HUES64 (cell line): Measurements from ENCODE around the gene SNX8.
"Not testable (repeated sequence)": the region's sequence is repeated elsewhere in the genome, so short reads cannot be mapped to it uniquely, and the experiment has no call there.

Experiments used
- H3K27ac ChIP-seq: 2 replicates; pipeline ENCODE4 v1.7.0; 2013; ENCODE audit warnings: low read depth, low read length, inconsistent platforms
- H3K27me3 ChIP-seq: 2 replicates; pipeline ENCODE4 v1.6.1; 2013; ENCODE audit warnings: mild to moderate bottlenecking, low read length; ENCODE audit not compliant: insufficient read depth
- H3K36me3 ChIP-seq: 2 replicates; pipeline ENCODE4 v1.6.1; 2013; ENCODE audit warnings: mild to moderate bottlenecking, low read length; ENCODE audit not compliant: insufficient read depth
- H3K4me1 ChIP-seq: 2 replicates; pipeline ENCODE4 v1.6.1; 2013; ENCODE audit warnings: mild to moderate bottlenecking, low read length, moderate library complexity; ENCODE audit not compliant: insufficient read depth
- H3K4me3 ChIP-seq: 2 replicates; pipeline ENCODE4 v1.5.1; 2013; ENCODE audit warnings: mild to moderate bottlenecking, low read length, moderate library complexity
- H3K9ac ChIP-seq: 2 replicates; pipeline ENCODE4 v1.6.1; 2013; ENCODE audit warnings: mild to moderate bottlenecking, low read depth, low read length
- H3K9me3 ChIP-seq: 2 replicates; pipeline ENCODE4 v1.6.1; 2013; ENCODE audit warnings: low read depth, low read length; ENCODE audit not compliant: insufficient read depth
- WGBS: fragments of 150-250, 120-280 bp; methylation state at CpG from one replicate; pipeline ENCODE4 v1.1.7; 2013; ENCODE audit warnings: missing lambda C conversion rate; 5-methylcytosine and 5-hydroxymethylcytosine counted together

Gene SNX8

DNA sequence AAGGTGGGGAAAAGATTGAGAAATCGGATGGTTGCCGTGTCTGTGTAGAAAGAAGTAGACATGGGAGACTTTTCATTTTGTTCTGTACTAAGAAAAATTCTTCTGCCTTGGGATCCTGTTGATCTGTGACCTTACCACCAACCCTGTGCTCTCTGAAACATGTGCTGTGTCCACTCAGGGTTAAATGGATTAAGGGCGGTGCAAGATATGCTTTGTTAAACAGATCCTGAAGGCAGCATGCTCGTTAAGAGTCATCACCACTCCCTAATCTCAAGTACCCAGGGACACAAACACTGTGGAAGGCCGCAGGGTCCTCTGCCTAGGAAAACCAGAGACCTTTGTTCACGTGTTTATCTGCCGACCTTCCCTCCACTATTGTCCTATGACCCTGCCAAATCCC lies 10.7 kb downstream of the SNX8 start:
- H3K27me3 ChIP-seq, H3K36me3 ChIP-seq, H3K4me3 ChIP-seq, H3K9me3 ChIP-seq, H3K27ac ChIP-seq, H3K9ac ChIP-seq: not testable (repeated sequence)
- 93% methylated on average over 5 of the region's 7 CpGs for WGBS
- peaks cover 18% of the 10 kb centered on the region; the same call in 1 of the 2 replicates for H3K4me1 ChIP-seq

DNA sequence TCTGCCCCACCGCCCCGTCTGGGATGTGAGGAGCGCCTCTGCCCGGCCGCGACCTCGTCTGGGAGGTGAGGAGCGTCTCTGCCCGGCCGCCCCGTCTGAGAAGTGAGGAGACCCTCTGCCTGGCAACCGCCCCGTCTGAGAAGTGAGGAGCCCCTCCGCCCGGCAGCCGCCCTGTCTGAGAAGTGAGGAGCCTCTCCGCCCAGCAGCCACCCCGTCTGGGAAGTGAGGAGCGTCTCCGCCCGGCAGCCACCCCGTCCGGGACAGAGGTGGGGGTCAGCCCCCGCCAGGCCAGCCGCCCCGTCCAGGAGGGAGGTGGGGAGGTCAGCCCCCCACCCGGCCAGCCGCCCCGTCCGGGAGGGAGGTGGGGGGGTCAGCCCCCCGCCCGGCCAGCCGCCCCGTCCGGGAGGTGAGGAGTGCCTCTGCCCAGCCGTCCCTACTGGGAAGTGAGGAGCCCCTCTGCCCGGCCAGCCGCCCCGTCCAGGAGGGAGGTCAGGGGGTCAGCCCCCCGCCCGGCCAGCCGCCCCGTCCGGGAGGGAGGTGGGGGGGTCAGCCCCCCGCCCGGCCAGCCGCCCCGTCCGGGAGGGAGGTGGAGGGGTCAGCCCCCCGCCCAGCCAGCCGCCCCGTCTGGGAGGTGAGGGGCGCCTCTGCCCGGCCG lies 11.4 kb downstream of the SNX8 start:
- not testable (repeated sequence) for H3K9ac ChIP-seq, H3K27ac ChIP-seq, H3K9me3 ChIP-seq, H3K36me3 ChIP-seq, H3K27me3 ChIP-seq, H3K4me3 ChIP-seq
- peaks cover 18% of the 10 kb centered on the region; the same call in 1 of the 2 replicates for H3K4me1 ChIP-seq
- 96% methylated on average over 36 of the region's 55 CpGs for WGBS

DNA sequence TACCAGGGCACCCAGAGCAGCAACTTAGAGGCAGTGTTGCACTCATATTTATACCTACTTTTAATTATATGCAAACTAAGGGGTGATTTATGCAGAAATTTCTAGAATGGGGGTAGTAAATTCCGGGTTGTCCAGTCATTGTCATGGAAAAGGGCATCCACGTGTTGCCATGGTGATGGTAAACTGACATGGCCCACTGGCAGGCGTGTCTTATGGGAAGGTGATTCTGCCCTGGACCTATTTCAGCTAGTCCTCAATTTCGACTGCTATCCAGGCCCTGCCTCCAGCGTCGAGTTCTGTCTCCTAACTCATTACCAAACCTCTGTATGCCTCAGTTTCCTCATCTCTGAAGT lies 12.8 kb downstream of the SNX8 start:
- Histone ChIP-seq H3K4me1 (peaks cover 18% of the 10 kb centered on the region; the same call in 1 of the 2 replicates), H3K4me3 (no peak overlapping the region), H3K9ac (peak overlapping the region; percentile 51), H3K36me3 (no peaks in the 10 kb centered on the region), H3K9me3 (no peaks in the 10 kb centered on the region), H3K27me3 (no peaks in the 10 kb centered on the region), H3K27ac (peak overlapping the region; percentile 93)
- 65% methylated on average over 6 of the region's 6 CpGs for WGBS

DNA sequence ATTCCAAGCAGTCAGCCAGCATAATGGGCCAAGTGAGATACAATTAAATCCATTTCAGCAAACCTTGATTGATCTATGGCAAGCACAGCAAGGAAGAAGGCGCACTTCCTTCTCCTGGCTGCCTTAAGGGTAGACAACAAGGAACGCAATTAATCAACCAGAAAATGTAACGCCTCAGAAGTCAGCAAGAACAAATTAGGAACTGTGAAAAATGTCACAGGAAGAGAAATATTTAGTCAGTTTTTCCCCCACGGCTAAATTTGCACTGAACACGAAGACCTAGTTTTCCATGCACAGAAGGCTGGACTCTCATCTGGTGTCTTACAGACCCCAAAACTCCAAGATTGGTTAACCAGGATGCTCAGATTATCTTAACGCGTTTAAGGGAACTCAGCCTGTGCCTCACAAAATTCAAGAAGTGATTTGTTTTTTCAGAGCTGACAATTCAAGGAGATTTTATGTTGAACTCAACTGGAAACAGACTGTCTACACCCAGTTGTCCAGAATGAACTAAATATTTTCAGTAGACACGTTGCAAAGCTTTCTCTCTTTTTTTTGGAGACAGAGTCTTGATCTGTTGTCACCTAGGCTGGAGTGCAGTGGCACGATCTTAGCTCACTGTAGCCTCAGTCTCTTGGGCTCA lies 14.2 kb downstream of the SNX8 start:
- WGBS = 95% methylated on average over 9 of the region's 9 CpGs
- no peak overlapping the region for H3K9ac ChIP-seq
- no peaks in the 10 kb centered on the region for H3K9me3 ChIP-seq
- no peak overlapping the region for H3K4me3 ChIP-seq
- peak overlapping the region; percentile 93; the same call in 1 of the 2 replicates for H3K27ac ChIP-seq
- peaks cover 22% of the 10 kb centered on the region; the same call in 1 of the 2 replicates for H3K4me1 ChIP-seq
- no peaks in the 10 kb centered on the region for H3K36me3 ChIP-seq
- H3K27me3 ChIP-seq = no peaks in the 10 kb centered on the region

DNA sequence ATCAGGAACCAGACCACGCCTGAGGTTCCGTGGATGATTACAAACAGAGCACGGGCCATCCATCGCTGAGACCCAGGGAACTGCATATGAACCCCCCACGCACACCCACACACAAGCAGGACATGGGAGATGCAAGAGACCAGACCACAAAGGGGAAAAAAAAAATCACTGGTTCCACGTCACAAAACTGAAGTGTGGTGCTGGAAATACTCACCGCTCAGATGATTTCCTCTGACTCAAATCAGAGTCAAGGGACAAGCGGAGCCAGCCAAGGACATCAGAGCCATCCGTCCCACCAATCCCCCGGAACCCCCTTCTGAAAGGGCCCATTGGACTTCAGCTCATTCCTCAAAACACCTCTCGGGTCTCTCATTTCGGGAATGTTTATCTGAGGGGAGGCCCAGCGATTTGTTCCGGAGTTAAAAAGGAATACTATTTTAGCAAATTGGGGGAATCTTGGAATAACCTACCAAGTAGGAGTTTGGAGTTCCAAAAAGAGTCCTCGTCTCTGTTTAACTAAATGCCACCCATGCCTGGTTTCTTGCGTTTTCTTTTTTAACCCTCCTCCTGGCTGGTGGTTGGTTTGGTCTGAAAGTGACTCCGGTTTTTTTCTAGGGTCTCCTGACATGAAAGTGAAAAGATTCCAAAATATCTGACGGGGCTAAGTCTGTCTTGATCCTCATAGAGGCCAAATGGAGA lies 15.0 kb downstream of the SNX8 start:
- peak overlapping the region; percentile 11; the same call in 1 of the 2 replicates for H3K27ac ChIP-seq
- 93% methylated on average over 18 of the region's 18 CpGs for WGBS

DNA sequence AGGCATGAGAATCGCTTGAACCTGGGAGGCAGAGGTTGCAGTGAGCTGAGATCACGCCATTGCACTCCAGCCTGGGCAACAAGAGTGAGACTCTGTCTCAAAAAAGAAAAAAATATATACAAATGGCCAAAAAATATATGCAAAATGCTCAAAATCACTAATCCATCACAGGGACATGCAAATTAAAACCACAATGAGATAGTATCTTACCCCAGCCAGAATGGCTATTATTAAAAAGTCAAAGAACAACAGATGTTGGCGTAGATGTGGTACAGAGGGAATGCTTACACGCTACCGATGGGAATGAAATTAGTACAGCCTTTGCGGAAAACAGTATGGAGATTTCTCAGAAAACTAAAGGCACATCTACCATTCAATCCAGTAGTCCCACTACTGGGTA lies 17.4 kb downstream of the SNX8 start:
- Histone ChIP-seq H3K36me3 (no peaks in the 10 kb centered on the region), H3K4me1 (peaks cover 22% of the 10 kb centered on the region; the same call in 1 of the 2 replicates), H3K4me3 (no peak overlapping the region), H3K27ac (no peak overlapping the region), H3K9me3 (no peaks in the 10 kb centered on the region), H3K27me3 (no peaks in the 10 kb centered on the region), H3K9ac (no peak overlapping the region)
- 98% methylated on average over 6 of the region's 6 CpGs for WGBS

More for the DNA sequence above, 15.0 kb downstream of the SNX8 start:
- H3K9me3 ChIP-seq = no peaks in the 10 kb centered on the region
- H3K4me3 ChIP-seq = no peak overlapping the region
- no peak overlapping the region for H3K9ac ChIP-seq
- peaks cover 22% of the 10 kb centered on the region; the same call in 1 of the 2 replicates for H3K4me1 ChIP-seq
- no peaks in the 10 kb centered on the region for H3K27me3 ChIP-seq
- no peaks in the 10 kb centered on the region for H3K36me3 ChIP-seq

DNA sequence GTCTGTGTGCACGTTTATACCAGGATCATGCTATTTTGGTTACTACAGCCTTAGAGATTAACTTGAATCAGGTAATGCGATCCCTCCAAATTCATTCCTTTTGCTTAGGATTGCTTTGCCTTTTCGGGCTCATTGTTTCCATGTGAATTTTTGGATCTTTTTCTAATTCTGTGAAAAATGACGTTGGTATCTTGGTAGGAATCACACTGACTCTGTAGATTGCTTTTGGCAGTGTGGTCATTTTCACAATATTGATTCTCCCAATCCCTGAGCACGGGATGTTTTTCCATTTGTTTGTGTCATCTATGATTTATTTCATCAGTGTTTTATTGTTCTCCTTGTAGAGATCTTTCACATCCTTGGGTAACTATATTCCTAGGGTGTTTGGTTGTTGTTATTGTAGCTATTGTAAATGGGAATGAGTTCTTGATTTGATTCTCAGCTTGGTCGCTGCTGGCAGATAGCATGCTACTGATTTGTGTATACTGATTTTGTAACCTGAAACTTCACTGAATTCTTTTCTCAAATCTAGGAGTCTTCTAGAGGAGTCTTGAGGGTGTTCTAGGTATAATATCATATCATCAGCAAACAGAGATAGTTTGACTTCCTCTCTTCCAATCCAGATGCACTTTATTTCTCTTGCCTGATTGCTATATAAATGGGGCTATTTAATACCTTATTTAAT lies 18.2 kb downstream of the SNX8 start:
- H3K27ac ChIP-seq = no peak overlapping the region
- WGBS = 90% methylated on average over 5 of the region's 6 CpGs
- no peaks in the 10 kb centered on the region for H3K27me3 ChIP-seq
- H3K4me3 ChIP-seq = no peak overlapping the region
- H3K36me3 ChIP-seq = no peaks in the 10 kb centered on the region
- H3K9me3 ChIP-seq = no peaks in the 10 kb centered on the region
- H3K4me1 ChIP-seq = peaks cover 18% of the 10 kb centered on the region; the same call in 1 of the 2 replicates
- H3K9ac ChIP-seq = no peak overlapping the region

DNA sequence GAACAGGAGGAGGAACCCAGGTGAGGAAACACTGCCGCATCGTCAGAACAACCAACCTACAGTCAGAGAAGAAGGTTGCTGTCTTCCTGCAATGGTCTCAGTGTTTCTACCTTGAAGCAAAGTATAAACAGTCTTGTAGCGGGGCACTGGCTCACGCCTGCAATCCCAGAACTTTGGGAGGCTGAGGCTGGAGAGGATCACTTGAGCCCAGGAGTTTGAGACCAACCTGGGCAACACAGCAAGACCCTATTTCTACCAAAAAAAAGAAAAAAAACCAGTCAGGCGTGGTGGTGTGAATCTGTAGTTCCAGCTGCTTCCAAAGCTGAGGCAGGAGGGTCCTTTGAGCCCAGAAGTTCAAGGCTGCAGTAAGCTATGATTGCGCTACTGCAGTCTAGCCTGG lies 23.4 kb downstream of the SNX8 start:
- Histone ChIP-seq H3K9ac (no peak overlapping the region), H3K36me3 (no peaks in the 10 kb centered on the region), H3K4me3 (no peak overlapping the region), H3K4me1 (no peaks in the 10 kb centered on the region), H3K27ac (no peak overlapping the region), H3K9me3 (no peaks in the 10 kb centered on the region), H3K27me3 (no peaks in the 10 kb centered on the region)
- WGBS = 93% methylated on average over 6 of the region's 6 CpGs

DNA sequence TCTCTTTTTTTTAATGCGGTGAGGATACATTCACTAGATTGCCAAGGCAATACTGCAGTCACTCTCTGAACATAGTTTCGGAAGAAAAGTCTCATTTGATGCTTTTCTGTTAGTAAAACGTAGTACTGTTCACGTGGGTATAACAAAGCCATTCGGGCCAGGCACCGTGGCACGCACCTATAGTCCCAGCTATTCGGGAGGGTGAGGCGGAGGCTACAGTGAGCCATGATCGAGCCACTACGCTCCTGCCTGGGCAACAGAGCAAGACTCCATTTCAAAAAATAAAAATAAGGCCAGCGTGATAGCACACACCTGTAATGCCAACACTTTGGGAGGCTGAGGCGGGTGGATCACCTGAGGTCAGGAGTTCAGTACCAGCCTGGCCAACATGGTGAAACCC lies 24.6 kb downstream of the SNX8 start:
- no peaks in the 10 kb centered on the region for H3K4me1 ChIP-seq
- no peak overlapping the region for H3K27ac ChIP-seq
- H3K4me3 ChIP-seq = no peak overlapping the region
- no peak overlapping the region for H3K9ac ChIP-seq
- no peaks in the 10 kb centered on the region for H3K27me3 ChIP-seq
- H3K36me3 ChIP-seq = no peaks in the 10 kb centered on the region
- H3K9me3 ChIP-seq = no peaks in the 10 kb centered on the region
- 93% methylated on average over 13 of the region's 13 CpGs for WGBS

DNA sequence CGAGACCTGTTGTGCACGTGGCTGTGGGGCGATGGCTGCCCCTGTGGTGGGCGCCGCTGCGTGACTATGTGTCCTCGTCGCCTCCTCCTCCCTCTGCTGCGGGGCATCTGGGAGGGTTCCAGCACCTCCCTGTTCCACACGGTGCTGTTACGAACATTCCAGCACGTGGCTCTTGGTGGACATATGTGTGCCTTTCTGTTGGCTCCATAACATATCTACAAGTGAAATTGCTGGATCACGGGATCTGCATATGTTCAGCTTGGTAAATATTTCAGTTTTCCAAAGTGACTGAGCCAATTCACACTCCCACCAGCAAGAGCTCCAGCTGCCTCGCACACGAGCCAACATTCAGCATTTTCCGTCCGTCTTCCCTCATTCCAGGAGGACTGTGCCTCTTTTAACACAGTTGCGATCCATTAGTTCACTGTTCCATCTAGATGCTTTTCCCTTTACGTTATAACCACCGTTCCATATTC lies 25.1 kb downstream of the SNX8 start:
- 93% methylated on average over 20 of the region's 20 CpGs for WGBS
- no peaks in the 10 kb centered on the region for H3K36me3 ChIP-seq
- no peaks in the 10 kb centered on the region for H3K4me1 ChIP-seq
- H3K4me3 ChIP-seq = no peak overlapping the region
- H3K27me3 ChIP-seq = no peaks in the 10 kb centered on the region
- H3K27ac ChIP-seq = no peak overlapping the region
- H3K9ac ChIP-seq = no peak overlapping the region
- H3K9me3 ChIP-seq = no peaks in the 10 kb centered on the region

DNA sequence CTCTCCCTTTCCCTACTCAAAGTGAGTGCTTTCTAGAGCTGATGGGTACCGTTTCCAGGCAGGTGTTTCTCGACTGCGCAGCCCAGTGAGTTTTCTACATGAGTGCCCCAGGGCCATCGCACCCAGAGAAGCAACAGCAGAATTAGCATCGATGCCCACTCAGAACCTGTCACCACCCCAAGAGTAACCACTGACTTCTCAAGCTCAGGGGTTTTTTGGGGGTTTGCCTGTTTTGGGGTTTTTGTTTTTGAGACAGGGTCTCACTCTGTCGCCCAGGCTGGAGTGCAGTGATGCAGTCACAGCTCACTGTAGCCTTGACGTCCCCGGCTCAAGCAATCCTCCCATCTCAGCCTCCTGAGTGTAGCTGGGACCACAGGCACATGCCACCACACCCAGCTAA lies 25.7 kb downstream of the SNX8 start:
- no peaks in the 10 kb centered on the region for H3K9me3 ChIP-seq
- no peak overlapping the region for H3K4me3 ChIP-seq
- 96% methylated on average over 8 of the region's 8 CpGs for WGBS
- H3K36me3 ChIP-seq = no peaks in the 10 kb centered on the region
- no peak overlapping the region for H3K9ac ChIP-seq
- no peaks in the 10 kb centered on the region for H3K4me1 ChIP-seq
- no peak overlapping the region for H3K27ac ChIP-seq
- no peaks in the 10 kb centered on the region for H3K27me3 ChIP-seq
